NB4 (cell line): ENCODE results near the gene HLA-B.

Experiments used
- POLR2A ChIP-seq: IDR thresholded peaks from 2 replicates; pipeline ENCODE4 v1.6.1; 2011; ENCODE audit warnings: mild to moderate bottlenecking; ENCODE audit not compliant: insufficient read length; ENCODE audit errors: extremely low read depth
- TF ChIP-seq, protein P1 (sequence below): IDR thresholded peaks from one replicate; pipeline ENCODE4 v1.5.1; 2012; ENCODE audit warnings: low read depth, low read length

DNA sequence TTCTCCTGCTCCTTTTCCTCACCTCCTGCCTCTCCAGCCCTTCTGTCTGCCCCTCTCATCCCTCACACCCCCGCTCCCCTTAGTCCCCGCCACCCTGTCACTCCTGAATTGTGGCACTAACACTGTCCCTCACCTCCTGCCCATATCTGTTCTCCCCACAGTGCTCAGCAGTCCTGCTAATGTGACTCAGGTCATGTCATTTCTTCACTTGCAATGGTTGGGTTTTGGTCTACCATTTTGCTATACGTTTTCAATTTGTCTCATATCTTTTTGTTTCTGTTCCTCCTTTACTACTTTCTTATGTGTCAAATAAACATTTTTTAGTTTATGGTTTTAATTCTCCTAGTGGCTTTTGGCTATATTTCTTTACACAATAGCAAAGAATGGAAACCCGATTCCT lies 1.3 kb upstream of the HLA-B start:
- no peak for TF ChIP-seq POLR2A
- TF ChIP-seq, protein P1, sequence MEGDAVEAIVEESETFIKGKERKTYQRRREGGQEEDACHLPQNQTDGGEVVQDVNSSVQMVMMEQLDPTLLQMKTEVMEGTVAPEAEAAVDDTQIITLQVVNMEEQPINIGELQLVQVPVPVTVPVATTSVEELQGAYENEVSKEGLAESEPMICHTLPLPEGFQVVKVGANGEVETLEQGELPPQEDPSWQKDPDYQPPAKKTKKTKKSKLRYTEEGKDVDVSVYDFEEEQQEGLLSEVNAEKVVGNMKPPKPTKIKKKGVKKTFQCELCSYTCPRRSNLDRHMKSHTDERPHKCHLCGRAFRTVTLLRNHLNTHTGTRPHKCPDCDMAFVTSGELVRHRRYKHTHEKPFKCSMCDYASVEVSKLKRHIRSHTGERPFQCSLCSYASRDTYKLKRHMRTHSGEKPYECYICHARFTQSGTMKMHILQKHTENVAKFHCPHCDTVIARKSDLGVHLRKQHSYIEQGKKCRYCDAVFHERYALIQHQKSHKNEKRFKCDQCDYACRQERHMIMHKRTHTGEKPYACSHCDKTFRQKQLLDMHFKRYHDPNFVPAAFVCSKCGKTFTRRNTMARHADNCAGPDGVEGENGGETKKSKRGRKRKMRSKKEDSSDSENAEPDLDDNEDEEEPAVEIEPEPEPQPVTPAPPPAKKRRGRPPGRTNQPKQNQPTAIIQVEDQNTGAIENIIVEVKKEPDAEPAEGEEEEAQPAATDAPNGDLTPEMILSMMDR: no peak
